ENCODE data around the gene NRBF2.

DNA sequence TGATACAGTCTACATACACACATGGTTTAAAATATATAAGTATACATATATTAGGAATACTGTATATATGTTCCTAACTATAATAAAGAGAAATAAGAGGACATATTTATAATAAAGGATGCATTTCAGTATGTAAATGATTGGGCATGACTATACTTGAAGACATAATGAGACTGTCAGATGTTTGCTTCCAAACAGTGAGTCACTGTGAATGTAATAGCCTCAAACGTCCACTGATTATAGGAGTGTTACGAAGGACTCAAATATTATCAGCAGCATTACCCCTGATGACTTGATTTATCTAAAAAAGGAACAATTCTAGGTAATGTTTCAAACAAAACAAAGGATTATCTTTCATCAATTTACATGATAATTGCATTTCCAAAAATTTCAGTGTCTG is 39.9 kb upstream of the NRBF2 start:
- TF ChIP-seq POLR2A (IDR thresholded peaks at IDR 0.05), result no peak
- TF ChIP-seq, protein P1, sequence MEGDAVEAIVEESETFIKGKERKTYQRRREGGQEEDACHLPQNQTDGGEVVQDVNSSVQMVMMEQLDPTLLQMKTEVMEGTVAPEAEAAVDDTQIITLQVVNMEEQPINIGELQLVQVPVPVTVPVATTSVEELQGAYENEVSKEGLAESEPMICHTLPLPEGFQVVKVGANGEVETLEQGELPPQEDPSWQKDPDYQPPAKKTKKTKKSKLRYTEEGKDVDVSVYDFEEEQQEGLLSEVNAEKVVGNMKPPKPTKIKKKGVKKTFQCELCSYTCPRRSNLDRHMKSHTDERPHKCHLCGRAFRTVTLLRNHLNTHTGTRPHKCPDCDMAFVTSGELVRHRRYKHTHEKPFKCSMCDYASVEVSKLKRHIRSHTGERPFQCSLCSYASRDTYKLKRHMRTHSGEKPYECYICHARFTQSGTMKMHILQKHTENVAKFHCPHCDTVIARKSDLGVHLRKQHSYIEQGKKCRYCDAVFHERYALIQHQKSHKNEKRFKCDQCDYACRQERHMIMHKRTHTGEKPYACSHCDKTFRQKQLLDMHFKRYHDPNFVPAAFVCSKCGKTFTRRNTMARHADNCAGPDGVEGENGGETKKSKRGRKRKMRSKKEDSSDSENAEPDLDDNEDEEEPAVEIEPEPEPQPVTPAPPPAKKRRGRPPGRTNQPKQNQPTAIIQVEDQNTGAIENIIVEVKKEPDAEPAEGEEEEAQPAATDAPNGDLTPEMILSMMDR (IDR thresholded peaks at IDR 0.05), result no peak
